ENCODE measurements around the gene EPS8L2.

The EPS8L2 gene

DNA sequence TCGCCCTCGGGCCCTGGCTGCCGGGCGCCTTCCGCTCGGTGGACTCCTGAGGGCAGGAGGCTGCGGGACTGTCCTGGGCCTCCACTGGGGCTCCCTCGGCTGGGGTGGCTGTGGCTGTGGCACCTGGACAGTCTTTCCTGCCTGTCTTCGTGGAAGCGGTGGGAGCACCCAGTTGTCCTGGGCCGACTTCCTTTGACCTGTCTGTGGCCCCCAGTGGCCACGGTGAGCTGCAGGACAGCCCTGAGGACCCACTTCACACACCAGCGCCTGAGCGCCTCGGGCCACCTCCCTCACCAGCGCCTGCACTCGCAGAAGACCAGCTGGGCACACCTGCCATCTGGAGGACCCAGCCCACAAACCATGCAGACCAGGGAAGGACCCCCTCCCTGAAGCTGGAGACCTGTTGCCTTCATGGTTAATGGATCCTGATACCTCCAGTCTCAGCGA, 1.8 kb upstream of the EPS8L2 start:
- DNase-seq (ENCODE audit: low read depth in 2 of 2), result no peak

DNA sequence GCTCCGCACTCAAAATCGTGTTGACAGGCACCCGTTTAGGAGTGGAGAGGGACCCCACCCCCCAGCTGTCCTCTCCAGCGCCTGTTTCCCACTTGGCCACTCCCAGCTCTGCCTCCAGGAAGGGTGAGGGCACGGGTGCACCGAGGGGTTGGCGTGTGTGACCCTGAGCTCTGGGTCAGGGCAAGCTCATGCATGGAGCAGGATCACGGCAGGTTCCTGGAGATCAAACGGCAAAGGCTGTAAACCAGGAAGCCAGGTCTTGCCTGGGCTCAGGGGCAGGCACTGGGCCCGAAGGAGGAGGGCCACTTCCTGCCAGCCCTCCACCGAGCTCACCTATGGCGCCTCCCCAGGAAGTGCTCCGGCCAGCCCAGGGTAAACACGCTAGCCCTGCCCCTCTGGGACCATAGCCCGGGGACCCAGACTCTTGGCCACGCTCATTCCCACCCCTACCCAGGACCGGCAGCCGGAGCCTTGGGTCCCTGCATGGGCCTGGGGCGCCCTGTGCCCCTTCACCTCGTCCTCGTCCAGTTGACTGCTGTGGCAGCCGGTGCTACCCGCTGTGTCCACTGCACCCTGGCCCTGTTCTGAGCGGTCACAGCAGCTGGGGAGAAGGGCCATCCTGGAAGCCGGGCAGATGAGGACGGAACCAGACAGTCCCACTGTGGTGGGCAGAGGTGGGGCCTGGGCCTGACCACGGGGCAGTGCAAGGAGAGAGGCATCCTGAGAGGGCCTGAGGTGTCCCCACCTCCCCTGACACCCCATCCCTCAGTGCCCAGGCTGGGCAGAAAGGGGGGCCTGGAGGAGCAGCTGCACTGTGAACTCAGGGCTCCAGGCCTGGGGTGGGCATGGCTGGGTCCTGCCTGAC, 1.0 kb upstream of the EPS8L2 start:
- no peak for DNase-seq (ENCODE audit: low read depth in 2 of 2)

DNA sequence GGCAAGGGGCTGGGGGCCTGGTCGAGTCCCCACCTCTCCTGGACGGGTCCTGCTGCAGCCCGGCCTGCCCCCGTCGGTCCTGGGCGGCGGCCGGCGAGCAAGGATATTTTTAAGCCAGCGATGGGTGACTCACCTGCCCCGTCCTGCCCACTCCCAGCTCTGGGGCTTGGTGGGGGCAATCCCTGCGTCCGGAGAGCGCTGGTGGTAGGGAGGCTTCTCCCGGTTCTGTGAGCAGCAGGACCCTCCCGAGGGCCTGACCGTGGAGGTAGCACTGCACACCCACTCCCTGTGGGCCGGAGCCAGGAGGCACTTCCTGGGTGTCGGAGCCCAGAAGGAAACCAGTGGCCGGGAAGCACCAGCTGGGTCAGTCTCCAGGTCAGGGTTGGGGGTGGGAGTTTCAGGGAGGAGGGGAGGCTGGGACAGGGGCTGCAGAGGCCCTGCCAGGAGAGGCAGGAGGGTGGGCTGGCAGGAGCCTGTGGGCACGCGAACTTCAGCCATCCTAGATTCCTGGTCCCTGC, 467 bp downstream of the EPS8L2 start:
- DNase-seq (ENCODE audit: low read depth in 2 of 2), result no peak

DNA sequence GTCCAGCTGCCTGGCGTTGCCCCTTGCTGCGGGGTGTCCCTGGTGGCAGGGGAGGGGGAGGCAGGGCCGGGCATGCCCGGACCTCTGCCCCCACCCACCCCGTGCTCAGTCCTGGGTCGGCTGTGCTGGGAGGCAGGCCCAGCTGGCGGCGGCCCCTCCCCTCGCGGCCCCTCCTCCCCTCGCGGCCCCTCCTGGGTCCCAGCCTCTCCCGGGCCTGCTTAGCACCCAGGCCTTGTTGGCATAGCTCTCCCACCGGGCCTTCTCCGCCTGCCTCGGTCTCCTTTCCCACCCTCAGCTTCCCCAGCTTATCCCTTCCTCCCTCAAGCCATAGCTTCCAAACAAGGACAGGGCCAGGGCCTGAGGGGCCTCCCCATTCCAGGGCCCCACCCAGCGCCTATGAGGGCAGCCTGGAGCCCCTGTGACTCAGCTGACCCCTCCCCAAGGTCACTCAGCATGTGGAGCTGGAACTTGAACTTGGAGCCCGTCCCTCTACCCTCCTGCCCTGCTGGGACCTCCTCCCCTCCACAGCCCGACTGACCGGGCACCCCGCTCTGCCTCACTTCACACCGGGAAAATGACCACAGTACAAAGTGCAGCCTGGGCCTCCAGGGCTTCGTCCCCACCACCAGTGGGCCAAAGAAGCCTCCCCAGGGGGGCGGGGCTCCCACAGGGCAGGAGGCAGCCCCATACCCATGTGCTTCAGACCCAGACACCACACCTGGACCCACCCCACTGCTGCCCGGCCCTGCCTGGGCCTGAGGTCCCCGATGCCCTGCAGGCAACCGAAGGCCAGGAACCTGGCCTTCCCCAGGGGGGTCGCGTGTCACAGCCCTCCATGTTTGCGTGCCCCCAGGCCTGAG, 1.2 kb downstream of the EPS8L2 start:
- DNase-seq (ENCODE audit: low read depth in 2 of 2), result no peak

DNA sequence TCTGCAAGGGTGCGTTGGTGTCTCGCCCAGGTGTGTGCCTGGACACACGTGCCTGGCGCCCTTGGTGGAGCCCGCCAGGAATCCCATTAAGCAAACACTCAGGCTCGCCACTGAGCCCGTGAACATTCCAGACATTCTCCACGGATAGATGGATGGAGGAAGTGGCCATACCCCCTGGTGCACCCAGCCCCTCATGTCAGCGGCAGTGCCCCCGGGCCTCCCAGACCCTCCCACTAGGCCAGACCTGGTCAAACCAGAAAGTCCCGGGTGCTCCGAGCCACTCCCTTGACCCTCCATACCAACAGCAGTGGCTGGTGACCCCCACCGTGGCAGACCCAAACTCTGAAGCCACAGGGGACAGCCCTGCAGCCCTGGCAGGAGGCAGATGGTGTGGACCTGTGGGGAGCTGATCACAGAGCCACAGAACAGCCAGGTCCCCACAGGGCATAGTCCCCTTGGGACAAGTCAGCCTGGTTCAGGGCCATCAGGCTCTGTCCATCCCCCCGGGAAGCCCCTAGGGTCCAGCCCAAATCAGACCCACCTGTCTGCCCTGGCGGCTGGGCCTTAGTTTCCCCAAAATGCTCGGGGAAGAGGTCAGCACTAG, 1.9 kb downstream of the EPS8L2 start:
- DNase-seq (ENCODE audit: low read depth in 2 of 2), result no peak

DNA sequence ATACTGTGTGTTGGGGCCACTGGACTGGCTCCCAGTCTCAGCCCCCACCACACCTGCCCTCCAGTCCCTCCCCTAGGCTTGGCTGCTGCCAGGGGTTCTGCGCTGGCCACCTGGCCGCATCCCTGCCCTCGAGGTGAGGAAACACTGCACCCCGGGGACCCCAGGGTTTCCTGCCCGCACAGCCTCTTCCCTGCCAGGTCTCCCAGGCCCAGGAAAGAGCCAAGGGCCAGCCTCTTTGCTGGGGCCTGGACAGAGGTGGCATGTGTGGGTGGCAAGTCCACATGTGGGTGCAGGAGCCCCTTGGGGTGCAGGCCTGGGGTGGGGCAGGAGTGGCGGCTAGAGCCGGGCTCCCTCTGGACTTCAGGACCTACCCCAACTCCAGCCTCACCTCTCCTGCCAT, 2.5 kb downstream of the EPS8L2 start:
- DNase-seq (ENCODE audit: low read depth in 2 of 2), result no peak

GRCh38 chr11:709109-709997, 3.3 kb downstream of the EPS8L2 start:
- no peak for DNase-seq (ENCODE audit: low read depth in 2 of 2)

GRCh38 chr11:714436-714835, 8.4 kb downstream of the EPS8L2 start:
- no peak for DNase-seq (ENCODE audit: low read depth in 2 of 2)

GRCh38 chr11:719214-720016, 13.4 kb downstream of the EPS8L2 start:
- DNase-seq (ENCODE audit: low read depth in 2 of 2), result no peak

GRCh38 chr11:720017-720641, 14.1 kb downstream of the EPS8L2 start:
- no peak for DNase-seq (ENCODE audit: low read depth in 2 of 2)

- DNase-seq (ENCODE audit: low read depth in 2 of 2), result peak in 1 of 2 donors; percentile 44
Measured at GRCh38 chr11:720642-721246, 14.7 kb downstream of the EPS8L2 start.

DNA sequence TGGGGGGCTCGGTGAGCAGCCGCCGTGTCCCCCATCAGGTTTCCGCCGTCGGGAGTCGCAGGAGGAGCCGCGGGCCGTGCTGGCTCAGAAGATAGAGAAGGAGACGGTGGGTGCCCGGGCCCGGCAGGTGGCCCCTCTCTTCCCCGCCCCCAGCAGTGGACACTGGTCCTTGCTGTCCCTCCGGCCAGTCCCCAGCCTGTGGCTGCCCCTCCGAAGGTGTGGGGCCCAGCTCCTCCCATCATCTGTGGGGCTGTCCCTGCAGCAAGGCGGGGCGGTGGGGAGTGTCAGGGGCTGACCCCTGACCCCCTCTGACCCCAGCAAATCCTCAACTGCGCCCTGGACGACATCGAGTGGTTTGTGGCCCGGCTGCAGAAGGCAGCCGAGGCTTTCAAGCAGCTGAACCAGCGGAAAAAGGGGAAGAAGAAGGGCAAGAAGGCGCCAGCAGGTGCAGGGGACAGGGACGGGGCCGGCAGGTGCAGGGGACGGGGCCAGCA, 15.3 kb downstream of the EPS8L2 start:
- no peak for DNase-seq (ENCODE audit: low read depth in 2 of 2)

GRCh38 chr11:721741-722345, 15.8 kb downstream of the EPS8L2 start:
- peak in 1 of 2 donors; percentile 39 for DNase-seq (ENCODE audit: low read depth in 2 of 2)

GRCh38 chr11:722346-722811, 16.3 kb downstream of the EPS8L2 start:
- DNase-seq (ENCODE audit: low read depth in 2 of 2), result no peak

DNA sequence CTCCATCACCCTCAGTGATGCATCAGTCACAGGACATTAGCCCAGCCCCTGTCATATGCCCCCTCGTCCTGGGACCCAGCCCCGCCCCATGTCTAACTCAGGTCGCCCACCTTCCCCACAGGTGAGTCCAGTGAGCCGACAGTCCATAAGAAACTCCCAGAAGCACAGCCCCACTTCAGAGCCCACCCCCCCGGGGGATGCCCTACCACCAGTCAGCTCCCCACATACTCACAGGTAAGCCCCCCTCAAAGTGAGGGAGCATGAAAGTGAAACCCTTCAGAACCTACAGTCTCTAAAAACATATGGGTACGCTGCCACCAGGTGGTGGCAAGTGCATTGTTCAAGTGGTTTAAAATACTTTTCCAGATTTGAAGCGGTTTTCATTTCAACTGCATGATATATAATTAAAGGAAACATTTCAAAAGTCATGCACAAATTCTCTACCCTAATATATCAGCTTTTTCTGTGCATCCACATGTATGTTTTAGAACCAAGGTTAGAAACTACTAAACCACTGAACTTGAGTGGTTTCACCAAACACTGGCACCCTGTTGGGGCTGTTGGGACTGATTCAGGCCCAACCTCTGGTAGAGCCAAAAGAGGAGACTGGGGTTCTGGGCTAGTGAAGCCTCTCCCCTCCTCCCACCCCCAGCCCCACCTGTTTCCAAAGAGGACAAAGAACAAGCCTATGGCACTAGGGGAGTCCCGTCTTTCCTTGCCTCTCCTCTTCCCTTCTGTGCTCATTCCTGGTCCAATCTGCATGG, 17.3 kb downstream of the EPS8L2 start:
- DNase-seq (ENCODE audit: low read depth in 2 of 2), result peak in 1 of 2 donors; percentile 30

- no peak for DNase-seq (ENCODE audit: low read depth in 2 of 2)
Measured at GRCh38 chr11:724049-724777, 18.2 kb downstream of the EPS8L2 start.

DNA sequence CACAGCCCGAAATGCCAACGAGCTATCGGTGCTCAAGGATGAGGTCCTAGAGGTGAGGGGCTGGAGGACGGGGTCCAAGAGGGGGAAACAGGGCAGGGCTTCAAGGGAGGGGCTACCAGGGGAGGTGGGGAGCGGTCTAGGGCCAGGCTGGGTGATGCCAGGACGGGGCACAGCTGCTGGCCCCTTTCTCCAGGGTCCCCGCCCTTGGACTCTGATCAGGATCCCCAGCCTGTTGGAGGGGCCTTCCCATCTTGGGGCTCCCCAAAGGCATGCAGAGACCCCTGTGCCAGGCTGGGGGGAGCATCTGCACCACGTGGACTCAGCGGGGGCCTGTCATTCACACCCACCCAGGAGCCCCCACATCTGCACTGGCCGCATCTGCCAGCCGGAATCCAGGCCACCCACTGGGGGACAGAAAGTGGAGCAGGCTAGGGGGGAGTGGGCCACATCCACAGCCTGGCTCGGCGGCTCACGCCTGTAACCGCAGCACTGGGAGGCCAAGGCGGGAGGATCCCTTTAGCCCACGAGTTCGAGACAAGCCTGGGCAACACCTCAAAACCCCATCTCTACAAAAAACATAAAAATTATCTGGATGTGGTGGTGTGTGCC, 18.9 kb downstream of the EPS8L2 start:
- no peak for DNase-seq (ENCODE audit: low read depth in 2 of 2)

All from stimulated activated CD4-positive, alpha-beta T cell treated with anti-CD3 and anti-CD28 coated beads, Interleukin-1b, Interleukin-23, amount 100 ng/mL, for 4 hours (primary cell).